ENCODE data around the gene R3HCC1L.

Gene R3HCC1L

DNA sequence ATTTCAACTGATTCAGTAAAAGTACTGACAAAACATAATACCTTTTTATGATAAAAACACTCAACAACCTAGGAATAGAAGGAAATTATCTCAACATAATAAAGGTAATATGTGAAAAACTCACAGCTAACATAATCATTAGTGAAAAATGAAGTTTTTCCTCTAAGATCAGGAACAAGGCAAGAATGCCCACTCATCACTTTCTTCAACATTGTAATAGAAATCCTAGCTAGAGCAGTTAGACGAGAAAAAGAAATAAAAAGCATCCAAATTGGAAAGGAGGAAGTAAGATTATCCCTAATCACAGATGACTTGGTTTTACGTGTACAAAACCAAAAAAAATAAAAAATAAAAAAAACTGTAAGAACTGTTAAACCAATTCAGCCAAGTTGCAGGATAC lies 58.6 kb downstream of the R3HCC1L start:
- TF ChIP-seq, protein P1, sequence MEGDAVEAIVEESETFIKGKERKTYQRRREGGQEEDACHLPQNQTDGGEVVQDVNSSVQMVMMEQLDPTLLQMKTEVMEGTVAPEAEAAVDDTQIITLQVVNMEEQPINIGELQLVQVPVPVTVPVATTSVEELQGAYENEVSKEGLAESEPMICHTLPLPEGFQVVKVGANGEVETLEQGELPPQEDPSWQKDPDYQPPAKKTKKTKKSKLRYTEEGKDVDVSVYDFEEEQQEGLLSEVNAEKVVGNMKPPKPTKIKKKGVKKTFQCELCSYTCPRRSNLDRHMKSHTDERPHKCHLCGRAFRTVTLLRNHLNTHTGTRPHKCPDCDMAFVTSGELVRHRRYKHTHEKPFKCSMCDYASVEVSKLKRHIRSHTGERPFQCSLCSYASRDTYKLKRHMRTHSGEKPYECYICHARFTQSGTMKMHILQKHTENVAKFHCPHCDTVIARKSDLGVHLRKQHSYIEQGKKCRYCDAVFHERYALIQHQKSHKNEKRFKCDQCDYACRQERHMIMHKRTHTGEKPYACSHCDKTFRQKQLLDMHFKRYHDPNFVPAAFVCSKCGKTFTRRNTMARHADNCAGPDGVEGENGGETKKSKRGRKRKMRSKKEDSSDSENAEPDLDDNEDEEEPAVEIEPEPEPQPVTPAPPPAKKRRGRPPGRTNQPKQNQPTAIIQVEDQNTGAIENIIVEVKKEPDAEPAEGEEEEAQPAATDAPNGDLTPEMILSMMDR (IDR thresholded peaks at IDR 0.05; ENCODE audit: extremely low read depth, insufficient read depth, missing control alignments) = no peak
- in situ Hi-C loops (cut with MboI; ENCODE audit: low pct_unique_long_range_greater_than_20kb, low sequenced_read_pairs, unreplicated experiment) = no loop called here
- no peak for DNase-seq (ENCODE audit: low spot score)

GRCh38 chr10:98194633-98195032 lies 60.2 kb downstream of the R3HCC1L start:
- no peak for DNase-seq (ENCODE audit: low spot score)
- in situ Hi-C loops (cut with MboI; ENCODE audit: low pct_unique_long_range_greater_than_20kb, low sequenced_read_pairs, unreplicated experiment) = no loop called here
- TF ChIP-seq, protein P1 (IDR thresholded peaks at IDR 0.05; ENCODE audit: extremely low read depth, insufficient read depth, missing control alignments) = no peak

GRCh38 chr10:98195120-98195519 lies 60.7 kb downstream of the R3HCC1L start:
- no peak for DNase-seq (ENCODE audit: low spot score)
- in situ Hi-C loops (cut with MboI; ENCODE audit: low pct_unique_long_range_greater_than_20kb, low sequenced_read_pairs, unreplicated experiment) = no loop called here
- TF ChIP-seq, protein P1 (IDR thresholded peaks at IDR 0.05; ENCODE audit: extremely low read depth, insufficient read depth, missing control alignments) = no peak

DNA sequence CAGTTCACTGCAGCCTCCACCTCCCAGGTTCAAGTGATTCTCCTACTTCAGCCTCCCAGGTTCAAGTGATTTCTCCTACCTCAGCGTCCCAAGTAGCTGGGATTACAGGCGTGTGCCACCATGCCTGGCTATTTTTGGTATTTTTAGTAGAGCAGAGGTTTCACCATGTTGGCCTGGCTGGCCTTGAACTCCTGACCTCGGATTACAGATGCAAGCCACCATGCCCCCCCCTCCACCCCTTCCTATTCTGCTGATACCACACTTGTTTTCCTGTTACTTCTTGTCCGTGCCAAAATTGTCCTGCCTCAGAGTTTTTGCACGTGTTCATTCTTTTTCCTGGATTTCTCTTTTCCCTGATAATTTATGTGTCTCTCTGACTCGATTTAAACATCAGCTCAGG lies 62.5 kb downstream of the R3HCC1L start:
- TF ChIP-seq, protein P1 (IDR thresholded peaks at IDR 0.05; ENCODE audit: extremely low read depth, insufficient read depth, missing control alignments) = no peak
- DNase-seq (ENCODE audit: low spot score) = no peak
- in situ Hi-C loops (cut with MboI; ENCODE audit: low pct_unique_long_range_greater_than_20kb, low sequenced_read_pairs, unreplicated experiment) = no loop called here

GRCh38 chr10:98201760-98202159 lies 67.3 kb downstream of the R3HCC1L start:
- in situ Hi-C loops (cut with MboI; ENCODE audit: low pct_unique_long_range_greater_than_20kb, low sequenced_read_pairs, unreplicated experiment) = no loop called here
- TF ChIP-seq, protein P1 (IDR thresholded peaks at IDR 0.05; ENCODE audit: extremely low read depth, insufficient read depth, missing control alignments) = no peak
- no peak for DNase-seq (ENCODE audit: low spot score)

GRCh38 chr10:98202378-98202777 lies 67.9 kb downstream of the R3HCC1L start:
- no peak for DNase-seq (ENCODE audit: low spot score)
- TF ChIP-seq, protein P1 (IDR thresholded peaks at IDR 0.05; ENCODE audit: extremely low read depth, insufficient read depth, missing control alignments) = no peak
- in situ Hi-C loops (cut with MboI; ENCODE audit: low pct_unique_long_range_greater_than_20kb, low sequenced_read_pairs, unreplicated experiment) = no loop called here

GRCh38 chr10:98205351-98205750 lies 70.9 kb downstream of the R3HCC1L start:
- in situ Hi-C loops (cut with MboI; ENCODE audit: low pct_unique_long_range_greater_than_20kb, low sequenced_read_pairs, unreplicated experiment) = no loop called here
- TF ChIP-seq, protein P1 (IDR thresholded peaks at IDR 0.05; ENCODE audit: extremely low read depth, insufficient read depth, missing control alignments) = no peak
- DNase-seq (ENCODE audit: low spot score) = no peak

Measured in GM13977 (cell line).